WTC11 (cell line): Measurements from ENCODE around the gene BRPF1.

Experiments used
- ATF1 ChIP-seq: sonication (generic); formaldehyde crosslinking; IDR thresholded peaks from 2 replicates; pipeline ENCODE4 v1.8.1; 2023; ENCODE audit warnings: mild to moderate bottlenecking, moderate library complexity, missing genetic modification reagents
- ELF4 ChIP-seq: sonication (generic); formaldehyde crosslinking; IDR thresholded peaks from 2 replicates; pipeline ENCODE4 v1.8.1; 2022; ENCODE audit warnings: low read depth, mild to moderate bottlenecking, moderate library complexity, missing genetic modification reagents
- ETV6 ChIP-seq: sonication (generic); formaldehyde crosslinking; IDR thresholded peaks from 2 replicates; pipeline ENCODE4 v1.8.1; 2022; ENCODE audit warnings: mild to moderate bottlenecking, missing genetic modification reagents
- IRF1 ChIP-seq: sonication (generic); formaldehyde crosslinking; IDR thresholded peaks from 2 replicates; pipeline ENCODE4 v1.8.0; 2023; ENCODE audit warnings: missing genetic modification reagents
- JUN ChIP-seq: sonication (generic); formaldehyde crosslinking; IDR thresholded peaks from 2 replicates; pipeline ENCODE4 v1.8.0; 2023; ENCODE audit warnings: mild to moderate bottlenecking, missing genetic modification reagents
- NFE2L1 ChIP-seq: sonication (generic); formaldehyde crosslinking; IDR thresholded peaks from 2 replicates; pipeline ENCODE4 v1.8.1; 2023; ENCODE audit warnings: missing genetic modification reagents
- ZNF138 ChIP-seq: sonication (generic); formaldehyde crosslinking; conservative IDR thresholded peaks from 2 replicates; pipeline ENCODE4 v1.8.1; 2022; ENCODE audit warnings: mild to moderate bottlenecking, moderate library complexity, missing genetic modification reagents
- ZNF232 ChIP-seq: sonication (generic); formaldehyde crosslinking; IDR thresholded peaks from 2 replicates; pipeline ENCODE4 v1.8.0; 2022; ENCODE audit warnings: mild to moderate bottlenecking, missing genetic modification reagents
- ZNF317 ChIP-seq: sonication (generic); formaldehyde crosslinking; IDR thresholded peaks from 2 replicates; pipeline ENCODE4 v1.8.1; 2023; ENCODE audit warnings: low read depth, mild to moderate bottlenecking, moderate library complexity, missing genetic modification reagents, borderline replicate concordance
- TF ChIP-seq, protein P1 (sequence below): fragments of 200-600 bp; IDR thresholded peaks from 2 replicates; pipeline ENCODE4 v1.8.0; 2022; ENCODE audit warnings: antibody characterized with exemption

- TF ChIP-seq, protein P1, sequence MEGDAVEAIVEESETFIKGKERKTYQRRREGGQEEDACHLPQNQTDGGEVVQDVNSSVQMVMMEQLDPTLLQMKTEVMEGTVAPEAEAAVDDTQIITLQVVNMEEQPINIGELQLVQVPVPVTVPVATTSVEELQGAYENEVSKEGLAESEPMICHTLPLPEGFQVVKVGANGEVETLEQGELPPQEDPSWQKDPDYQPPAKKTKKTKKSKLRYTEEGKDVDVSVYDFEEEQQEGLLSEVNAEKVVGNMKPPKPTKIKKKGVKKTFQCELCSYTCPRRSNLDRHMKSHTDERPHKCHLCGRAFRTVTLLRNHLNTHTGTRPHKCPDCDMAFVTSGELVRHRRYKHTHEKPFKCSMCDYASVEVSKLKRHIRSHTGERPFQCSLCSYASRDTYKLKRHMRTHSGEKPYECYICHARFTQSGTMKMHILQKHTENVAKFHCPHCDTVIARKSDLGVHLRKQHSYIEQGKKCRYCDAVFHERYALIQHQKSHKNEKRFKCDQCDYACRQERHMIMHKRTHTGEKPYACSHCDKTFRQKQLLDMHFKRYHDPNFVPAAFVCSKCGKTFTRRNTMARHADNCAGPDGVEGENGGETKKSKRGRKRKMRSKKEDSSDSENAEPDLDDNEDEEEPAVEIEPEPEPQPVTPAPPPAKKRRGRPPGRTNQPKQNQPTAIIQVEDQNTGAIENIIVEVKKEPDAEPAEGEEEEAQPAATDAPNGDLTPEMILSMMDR = no peak
- TF ChIP-seq JUN (CRISPR knock-in tag) (no peak), ATF1 (CRISPR knock-in tag) (no peak), ZNF232 (CRISPR knock-in tag) (no peak), ETV6 (CRISPR knock-in tag) (no peak), NFE2L1 (CRISPR knock-in tag) (no peak), IRF1 (CRISPR knock-in tag) (no peak), ZNF317 (no peak), ELF4 (CRISPR knock-in tag) (no peak), ZNF138 (CRISPR knock-in tag) (no peak)
These were observed 60.4 kb downstream of the BRPF1 start for GRCh38 chr3:9791790-9792404.
